K562 (cell line): Measurements from ENCODE around the gene TMEM205. TPM values are rescaled to one million over a fixed set of nuclear protein-coding genes. Genes with fewer than 3 reads are reported as not detected.

Experiments
- ARHGAP35 ChIP-seq: fragments of 450-650 bp; IDR thresholded peaks from 2 replicates; pipeline ENCODE4 v1.6.1; 2018; ENCODE audit not compliant: partially characterized antibody
- CEBPG ChIP-seq, 3 experiments: fragments of 200-800 bp in 1 of 3; sonication (Bioruptor generic) in 1 of 3; sonication (generic) in 1 of 3; formaldehyde crosslinking in 1 of 3; IDR thresholded peaks in 2 of 3; conservative IDR thresholded peaks in 1 of 3; 2 replicates each; pipeline versions ENCODE4 v1.6.1 to v1.8.0; 2016 to 2022; ENCODE audit warnings: missing compliant biosample characterization in 2 of 3, missing genetic modification characterization in 2 of 3, mild to moderate bottlenecking in 1 of 3, missing genetic modification reagents in 1 of 3
- CSDE1 ChIP-seq, 2 experiments: fragments of 450-650 bp; IDR thresholded peaks; 2 replicates each; pipeline ENCODE4 v1.6.1; 2016; ENCODE audit warnings: mild to moderate bottlenecking in 1 of 2
- NR4A1 ChIP-seq, 2 experiments: fragments of 250-450 bp in 1 of 2; fragments of 450-650 bp in 1 of 2; sonication (Bioruptor Pico) in 1 of 2; IDR thresholded peaks; 2 replicates each; pipeline versions ENCODE4 v1.4.0 to v1.6.1; 2016 to 2020; ENCODE audit warnings: mild to moderate bottlenecking in 2 of 2, missing compliant biosample characterization in 1 of 2, missing genetic modification characterization in 1 of 2, moderate library complexity in 1 of 2
- ZBTB12 ChIP-seq: fragments of 250-450 bp; sonication (Bioruptor Pico); IDR thresholded peaks from 2 replicates; pipeline ENCODE4 v1.4.0; 2020
- ZBTB17 ChIP-seq: fragments of 450-650 bp; formaldehyde crosslinking; IDR thresholded peaks from 2 replicates; pipeline ENCODE4 v1.4.0; 2020; ENCODE audit warnings: mild to moderate bottlenecking
- ZEB2 ChIP-seq: fragments of 450-650 bp; IDR thresholded peaks from 2 replicates; pipeline ENCODE4 v1.6.1; 2016
- polyA plus RNA-seq, 8 experiments: library from polyadenylated mRNA; depleted of rRNA in 4 of 8; stranded (reverse) in 5 of 8; unstranded in 3 of 8; fragments of >200 nt; fragmentation: Nextera tagmentation in 2 of 8; fragmentation: Illumina TruSeq in 1 of 8; extraction: Ambion mirVana in 2 of 8; extraction: Trizol in 1 of 8; gene quantifications; 2 replicates each; pipeline versions ENCODE4 v1.2.1 to v1.2.3, GENCODE V29; 2011 to 2014; ENCODE audit warnings: inconsistent platforms in 1 of 8, missing spikeins in 1 of 8
- total RNA-seq, 7 experiments: library from RNA; depleted of rRNA in 6 of 7; stranded (reverse); fragments of >200 nt in 6 of 7; fragmentation: Illumina TruSeq in 2 of 7; extraction: Trizol in 2 of 7; gene quantifications; 2 replicates each; pipeline versions ENCODE4 v1.2.1 to v1.2.3, GENCODE V29; 2011 to 2021; ENCODE audit warnings: low replicate concordance in 1 of 7
- TF ChIP-seq, protein P1 (sequence below): fragments of 450-650 bp; formaldehyde crosslinking; IDR thresholded peaks from 2 replicates; pipeline ENCODE4 v1.4.0; 2020; ENCODE audit warnings: mild to moderate bottlenecking

Gene TMEM205
- total and polyA plus RNA-seq, 9 of the 15 experiments (the other 6 are each of a cell fraction or from before 2014, with no cell fraction given), result 21.3 to 81.5 (median 44.1) TPM

DNA sequence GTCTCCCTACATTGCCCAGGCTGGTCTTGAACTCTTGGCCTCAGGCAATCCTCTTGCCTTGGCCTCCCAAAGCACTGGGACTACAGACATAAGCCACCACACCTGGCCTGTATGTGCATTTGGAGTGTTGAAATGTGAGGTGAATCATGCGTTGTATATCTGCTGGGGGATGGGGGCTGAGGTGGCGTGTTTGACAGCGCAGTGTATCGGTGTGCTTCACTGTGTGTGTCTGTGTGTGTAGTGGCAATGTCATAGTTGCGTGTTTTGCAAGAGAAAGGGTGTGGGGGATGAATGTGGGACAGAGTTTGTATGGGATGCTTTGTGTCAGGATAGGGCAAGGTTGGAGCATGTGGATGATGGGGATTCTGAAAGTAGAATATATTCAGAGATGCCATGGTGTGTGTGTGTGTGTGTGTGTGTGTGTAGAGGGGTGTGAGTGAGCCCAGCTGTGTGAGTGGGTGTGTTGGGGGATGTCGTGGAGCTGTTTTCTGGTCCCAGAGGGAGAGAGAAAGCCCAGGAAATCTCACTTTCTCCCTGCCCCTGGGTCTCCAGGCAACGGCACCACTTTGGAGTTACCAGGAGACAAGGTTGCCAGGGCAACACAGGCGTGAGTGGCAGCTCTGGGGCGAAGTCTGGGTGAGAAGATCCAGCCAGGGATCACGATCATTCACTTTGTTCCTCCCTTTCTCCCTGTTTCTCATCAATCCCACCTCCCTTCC is 27.3 kb upstream of the TMEM205 start (continued):
- TF ChIP-seq, protein P1, sequence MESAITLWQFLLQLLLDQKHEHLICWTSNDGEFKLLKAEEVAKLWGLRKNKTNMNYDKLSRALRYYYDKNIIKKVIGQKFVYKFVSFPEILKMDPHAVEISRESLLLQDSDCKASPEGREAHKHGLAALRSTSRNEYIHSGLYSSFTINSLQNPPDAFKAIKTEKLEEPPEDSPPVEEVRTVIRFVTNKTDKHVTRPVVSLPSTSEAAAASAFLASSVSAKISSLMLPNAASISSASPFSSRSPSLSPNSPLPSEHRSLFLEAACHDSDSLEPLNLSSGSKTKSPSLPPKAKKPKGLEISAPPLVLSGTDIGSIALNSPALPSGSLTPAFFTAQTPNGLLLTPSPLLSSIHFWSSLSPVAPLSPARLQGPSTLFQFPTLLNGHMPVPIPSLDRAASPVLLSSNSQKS (CRISPR knock-in tag), result no peak
- peak in 1 of 2 experiments; percentile 96; a peak in 2 of 4 replicates for TF ChIP-seq CSDE1 (IDR thresholded peaks at IDR 0.05)
- no peak for TF ChIP-seq NR4A1 (CRISPR knock-in tag; IDR thresholded peaks at IDR 0.05)
- TF ChIP-seq NR4A1 (tag; IDR thresholded peaks at IDR 0.05), result no peak
- TF ChIP-seq ZBTB12 (CRISPR knock-in tag), result no peak
- TF ChIP-seq CEBPG (CRISPR knock-in tag; IDR thresholded peaks at IDR 0.05), result no peak
- TF ChIP-seq CEBPG (tag; conservative IDR thresholded peaks at IDR 0.05 in 1 of 2, IDR thresholded peaks at IDR 0.05 in 1 of 2), result no peak
- no peak for TF ChIP-seq ZEB2
- no peak for TF ChIP-seq ZBTB17 (CRISPR knock-in tag)
- no peak for TF ChIP-seq ARHGAP35
